NB4 (cell line): ENCODE measurements around the gene TYW1.
"Not testable (repeated sequence)": the region's sequence is repeated elsewhere in the genome, so short reads cannot be mapped to it uniquely, and the experiment has no call there.

Experiments used
- CTCF ChIP-seq: IDR thresholded peaks from one replicate; pipeline ENCODE4 v1.5.1; 2012; ENCODE audit warnings: low read depth, low read length
- MYC ChIP-seq: IDR thresholded peaks from 2 replicates; pipeline ENCODE4 v1.6.1; 2011; ENCODE audit warnings: low read depth, low read length
- POLR2A ChIP-seq: IDR thresholded peaks from 2 replicates; pipeline ENCODE4 v1.6.1; 2011; ENCODE audit warnings: mild to moderate bottlenecking; ENCODE audit not compliant: insufficient read length; ENCODE audit errors: extremely low read depth

GRCh38 chr7:67104937-67105336, 108.3 kb downstream of the TYW1 start:
- not testable (repeated sequence) for TF ChIP-seq CTCF, POLR2A, MYC
